ENCODE results near the gene GALNT14. TPM values are rescaled to one million over a fixed set of nuclear protein-coding genes. Genes with fewer than 3 reads are reported as not detected.

GALNT14 gene
- total RNA-seq, 2 experiments from 2014 or later = 1.1 to 1.2 TPM

DNA sequence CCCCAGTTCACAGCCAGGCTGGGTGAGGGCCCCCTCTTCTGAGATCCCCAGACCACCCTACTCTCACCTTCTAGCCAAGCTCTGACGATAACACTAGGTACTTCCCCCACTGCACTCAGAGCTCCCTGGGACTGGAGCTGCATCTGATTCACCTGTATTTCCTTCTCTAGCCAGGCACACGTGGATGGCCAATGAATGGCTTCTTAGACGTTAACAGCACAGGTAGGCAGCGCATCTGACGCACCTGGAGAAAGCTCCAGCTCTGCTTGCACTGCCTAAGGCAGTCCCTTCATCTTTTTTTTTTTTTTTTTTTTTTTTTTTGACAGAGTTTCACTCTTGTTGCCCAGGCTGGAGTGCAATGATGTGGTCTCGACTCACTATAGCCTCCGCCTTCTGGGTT, 48.1 kb downstream of the GALNT14 start:
- CTCF ChIA-PET = no interaction called here

GRCh38 chr2:31089645-31090044, 48.6 kb downstream of the GALNT14 start:
- CTCF ChIA-PET = no interaction called here

More for the DNA sequence above, 48.1 kb downstream of the GALNT14 start:
- POLR2A ChIA-PET = interaction anchor here (0.5 to 0.6 kb wide), 2 partner anchors 22 to 973 kb away, joined by 3 to 5 read pairs; partner anchors contain the start of gene SPAST

DNA sequence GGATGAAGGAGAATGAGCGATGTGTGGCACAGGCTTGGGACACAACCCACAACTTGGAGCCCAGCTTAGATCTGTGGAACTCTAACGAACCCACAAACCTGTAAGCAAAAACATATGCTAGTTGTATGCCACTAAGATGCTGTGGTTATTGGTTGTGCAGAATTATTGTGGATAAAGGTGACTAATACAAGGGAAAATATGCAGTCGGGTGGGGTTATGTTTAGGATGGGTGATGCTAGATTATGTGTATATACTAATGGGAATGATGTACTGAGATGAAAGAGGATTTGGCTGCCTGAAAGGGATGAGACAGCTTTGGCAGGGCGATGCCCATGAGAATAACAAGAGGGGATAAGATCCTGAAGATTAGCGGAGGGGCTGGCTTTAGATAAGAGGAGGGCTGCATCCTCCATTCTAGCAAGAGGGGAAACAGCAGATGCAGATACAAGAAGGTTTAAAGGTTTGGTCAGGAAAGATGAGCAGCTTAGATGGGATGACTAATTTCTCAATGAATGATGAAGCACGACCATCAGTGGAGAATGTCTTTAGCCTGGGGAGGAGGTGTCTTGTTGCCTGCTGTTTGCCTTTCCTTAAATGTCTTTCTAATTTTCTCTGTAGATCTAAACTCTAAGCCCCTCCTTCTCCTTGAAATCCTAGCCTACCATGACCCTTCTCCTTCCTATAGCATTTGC, 49.6 kb downstream of the GALNT14 start:
- POLR2A ChIA-PET = no interaction called here
- CTCF ChIA-PET = no interaction called here

More at GRCh38 chr2:31089645-31090044, 48.6 kb downstream of the GALNT14 start:
- POLR2A ChIA-PET = interaction anchor here (0.5 kb wide), 1 partner anchor 974 kb away, joined by 3 read pairs; the partner anchor contains the start of gene SPAST

GRCh38 chr2:31087491-31087890, 50.7 kb downstream of the GALNT14 start:
- CTCF ChIA-PET = no interaction called here
- POLR2A ChIA-PET = no interaction called here

GRCh38 chr2:31086590-31086989, 51.6 kb downstream of the GALNT14 start:
- CTCF ChIA-PET = no interaction called here
- POLR2A ChIA-PET = no interaction called here

- POLR2A ChIA-PET = no interaction called here
- CTCF ChIA-PET = no interaction called here
These were observed 54.8 kb downstream of the GALNT14 start for GRCh38 chr2:31083234-31083993.

GRCh38 chr2:31082002-31082401, 56.2 kb downstream of the GALNT14 start:
- CTCF ChIA-PET = no interaction called here
- POLR2A ChIA-PET = no interaction called here

GRCh38 chr2:31081492-31081891, 56.7 kb downstream of the GALNT14 start:
- ChIA-PET POLR2A (no interaction called here), CTCF (no interaction called here)

DNA sequence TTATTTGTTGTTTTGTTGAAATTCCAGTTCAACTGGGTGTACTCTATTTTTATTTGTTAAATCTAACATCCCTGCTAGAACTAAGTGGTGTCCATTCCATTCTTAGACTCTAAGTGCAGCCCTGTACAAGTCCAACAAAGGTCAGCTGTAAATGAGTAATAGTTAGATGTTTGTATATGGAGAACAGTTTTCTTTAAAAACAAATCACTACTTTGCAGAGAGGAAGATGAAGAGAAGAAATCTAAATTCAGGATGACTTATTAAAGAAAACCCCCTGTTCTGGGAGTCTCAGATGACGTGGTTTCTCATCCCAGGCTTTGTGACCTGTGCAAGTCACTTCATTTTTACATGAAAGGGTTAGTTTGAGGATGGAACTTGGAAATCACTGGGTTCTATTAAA, 57.9 kb downstream of the GALNT14 start:
- ChIA-PET POLR2A (no interaction called here), CTCF (no interaction called here)

DNA sequence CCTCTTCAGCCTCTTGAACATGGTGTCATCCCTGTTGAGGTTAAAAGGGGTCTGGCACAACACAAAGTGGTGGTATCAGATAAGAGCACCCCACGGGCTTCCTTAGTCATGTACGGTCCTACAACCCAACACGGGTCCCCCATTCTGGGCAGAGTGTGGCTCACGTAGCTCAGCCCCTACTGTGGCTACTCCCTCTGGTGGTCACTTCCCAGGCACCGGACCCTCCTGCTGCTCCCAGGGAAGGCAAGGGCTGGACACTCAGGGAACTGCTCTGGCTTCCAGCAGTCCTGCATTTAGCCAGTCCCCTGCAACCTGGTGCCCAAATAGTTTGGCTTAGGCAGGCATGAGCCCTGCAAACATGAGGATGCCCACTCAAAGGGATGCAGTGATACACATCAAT, 58.6 kb downstream of the GALNT14 start:
- ChIA-PET CTCF (no interaction called here), POLR2A (no interaction called here)

DNA sequence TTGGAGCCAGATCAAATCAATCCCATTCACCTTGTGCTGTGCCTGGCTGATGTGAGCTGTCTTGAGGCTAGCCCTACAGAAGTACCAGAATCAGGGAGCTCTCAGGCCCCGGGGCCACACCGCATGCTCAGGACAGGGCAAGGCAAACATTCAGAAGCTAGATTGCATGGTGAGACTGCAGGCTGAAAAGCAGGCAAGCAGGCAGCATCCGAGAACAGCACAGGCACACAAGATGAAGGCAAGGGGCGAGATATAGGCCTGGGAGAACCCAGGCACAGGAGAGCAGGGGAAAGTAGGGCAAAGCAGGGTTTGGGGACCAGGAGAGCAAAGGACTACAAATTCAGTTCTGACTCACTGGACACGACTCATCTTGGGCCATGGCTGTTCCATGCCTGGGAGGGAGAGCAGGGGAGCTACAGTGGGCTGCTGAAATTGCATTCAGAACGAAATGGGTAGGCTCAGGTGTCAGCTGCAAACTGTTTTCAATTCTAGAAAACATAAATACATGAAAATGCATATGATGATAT, 59.6 kb downstream of the GALNT14 start:
- ChIA-PET CTCF (no interaction called here), POLR2A (no interaction called here)

GRCh38 chr2:31078011-31078410, 60.2 kb downstream of the GALNT14 start:
- ChIA-PET CTCF (interaction anchor here (1.0 kb wide), 1 partner anchor 367 kb away, joined by 3 read pairs; no protein-coding TSS in a partner anchor), POLR2A (no interaction called here)

DNA sequence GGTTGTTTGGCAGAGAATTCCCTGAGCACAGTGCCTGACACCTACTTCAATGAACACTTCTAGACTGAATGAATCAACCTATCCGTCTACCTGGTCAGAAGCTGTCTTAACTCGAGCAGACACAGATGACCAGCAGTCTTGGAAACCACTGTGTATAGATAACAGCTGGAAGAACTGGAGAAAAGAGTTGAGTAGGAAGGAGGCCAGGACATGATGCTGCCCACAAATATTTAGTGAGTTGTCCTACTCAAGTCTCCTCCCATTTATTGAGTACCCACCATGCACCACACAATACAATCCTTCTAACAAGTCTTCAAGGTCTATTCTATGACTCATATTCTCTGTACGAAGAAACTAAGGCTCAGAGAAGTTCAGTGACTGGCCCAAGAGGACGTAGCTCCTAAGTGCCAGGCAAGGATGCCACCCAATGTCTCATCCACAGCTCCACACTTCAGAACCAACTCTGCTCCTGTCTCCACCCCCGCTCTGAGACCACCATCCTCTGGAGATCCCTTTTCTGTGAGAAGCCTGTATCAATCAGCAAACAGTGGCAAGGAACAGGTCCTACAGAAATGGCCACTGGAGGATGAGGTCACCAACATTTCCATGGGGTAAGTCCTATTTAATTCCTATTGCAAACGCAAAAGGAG, 62.2 kb downstream of the GALNT14 start:
- CTCF ChIA-PET = no interaction called here

GRCh38 chr2:31075431-31075830, 62.8 kb downstream of the GALNT14 start:
- CTCF ChIA-PET = no interaction called here
- POLR2A ChIA-PET = no interaction called here

More for the DNA sequence above, 62.2 kb downstream of the GALNT14 start:
- POLR2A ChIA-PET = no interaction called here

DNA sequence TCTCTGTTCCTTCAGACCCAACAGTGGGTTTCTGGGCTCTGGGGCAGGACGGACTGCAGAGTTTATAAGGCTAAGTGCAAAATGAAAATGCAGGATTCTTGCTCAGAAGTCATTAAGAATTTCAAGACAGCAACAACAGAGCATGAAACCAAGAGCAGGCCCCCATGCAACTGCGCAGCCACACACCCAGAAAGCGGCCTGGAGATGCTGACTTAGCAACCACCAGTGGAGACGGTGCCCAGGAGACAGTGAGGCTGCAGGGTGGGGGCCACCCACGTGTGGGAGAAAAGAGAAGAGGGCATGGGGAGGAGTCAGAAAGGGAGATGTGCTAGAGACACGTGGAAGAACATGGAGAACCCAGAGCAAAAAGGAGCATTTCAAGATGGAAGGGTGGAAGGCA, 66.5 kb downstream of the GALNT14 start:
- ChIA-PET CTCF (no interaction called here), POLR2A (no interaction called here)

- ChIA-PET CTCF (no interaction called here), POLR2A (no interaction called here)
These were observed 67.7 kb downstream of the GALNT14 start for GRCh38 chr2:31070339-31071125.

GRCh38 chr2:31069643-31070325, 68.5 kb downstream of the GALNT14 start:
- POLR2A ChIA-PET = no interaction called here
- CTCF ChIA-PET = no interaction called here

- POLR2A ChIA-PET = no interaction called here
- CTCF ChIA-PET = no interaction called here
These were observed 71.0 kb downstream of the GALNT14 start for GRCh38 chr2:31067259-31067658.

GRCh38 chr2:31066551-31066950, 71.7 kb downstream of the GALNT14 start:
- ChIA-PET CTCF (no interaction called here), POLR2A (no interaction called here)

All from activated CD8-positive, alpha-beta memory T cell treated with anti-CD3 and anti-CD28 coated beads for 36 hours (primary cell).